ENCODE results near the gene GTPBP8. TPM values are rescaled to one million over a fixed set of nuclear protein-coding genes. Genes with fewer than 3 reads are reported as not detected.

The GTPBP8 gene
- total RNA-seq, 2 donors from 2014 or later = 16.4 to 25.0 TPM

DNA sequence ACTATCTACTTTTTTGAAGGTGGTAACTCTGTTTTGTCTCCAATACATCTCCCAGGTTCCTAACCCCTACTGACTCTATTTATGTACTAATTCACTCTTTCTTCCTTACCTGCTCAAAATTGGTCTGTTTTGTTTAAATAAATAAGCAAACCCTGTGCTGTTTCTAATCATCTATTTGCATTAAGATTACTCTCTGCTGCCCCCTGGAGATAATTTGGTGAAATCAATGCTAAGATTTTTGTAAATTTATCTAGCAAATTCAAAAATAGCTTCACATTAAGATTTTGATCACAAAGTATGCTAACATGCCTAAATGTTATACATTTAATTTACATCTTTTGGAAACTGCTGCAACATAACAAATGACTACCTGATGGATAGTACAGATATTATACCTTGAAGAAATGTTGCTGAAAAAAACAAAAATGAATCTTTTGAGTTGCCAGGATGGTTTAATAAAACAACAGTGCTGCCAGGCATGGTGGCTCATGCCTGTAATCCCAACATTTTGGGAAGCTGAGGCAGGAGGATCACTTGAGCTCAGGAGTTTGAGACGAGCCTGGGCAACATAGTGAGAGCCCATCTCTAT lies 11.4 kb upstream of the GTPBP8 start:
- DNase-seq (ENCODE audit: low spot score) = no peak
- Histone ChIP-seq H3K9me3 (no peaks in the 10 kb centered on the region), H3K4me3 (no peak overlapping the region), H3K27me3 (no peaks in the 10 kb centered on the region), H3K4me1 (no peaks in the 10 kb centered on the region), H3K27ac (no peak overlapping the region), H3K36me3 (no peaks in the 10 kb centered on the region)
- TF ChIP-seq, protein P1, sequence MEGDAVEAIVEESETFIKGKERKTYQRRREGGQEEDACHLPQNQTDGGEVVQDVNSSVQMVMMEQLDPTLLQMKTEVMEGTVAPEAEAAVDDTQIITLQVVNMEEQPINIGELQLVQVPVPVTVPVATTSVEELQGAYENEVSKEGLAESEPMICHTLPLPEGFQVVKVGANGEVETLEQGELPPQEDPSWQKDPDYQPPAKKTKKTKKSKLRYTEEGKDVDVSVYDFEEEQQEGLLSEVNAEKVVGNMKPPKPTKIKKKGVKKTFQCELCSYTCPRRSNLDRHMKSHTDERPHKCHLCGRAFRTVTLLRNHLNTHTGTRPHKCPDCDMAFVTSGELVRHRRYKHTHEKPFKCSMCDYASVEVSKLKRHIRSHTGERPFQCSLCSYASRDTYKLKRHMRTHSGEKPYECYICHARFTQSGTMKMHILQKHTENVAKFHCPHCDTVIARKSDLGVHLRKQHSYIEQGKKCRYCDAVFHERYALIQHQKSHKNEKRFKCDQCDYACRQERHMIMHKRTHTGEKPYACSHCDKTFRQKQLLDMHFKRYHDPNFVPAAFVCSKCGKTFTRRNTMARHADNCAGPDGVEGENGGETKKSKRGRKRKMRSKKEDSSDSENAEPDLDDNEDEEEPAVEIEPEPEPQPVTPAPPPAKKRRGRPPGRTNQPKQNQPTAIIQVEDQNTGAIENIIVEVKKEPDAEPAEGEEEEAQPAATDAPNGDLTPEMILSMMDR (IDR thresholded peaks at IDR 0.05) = peak; percentile 69 to 83

GRCh38 chr3:112980080-112980479 lies 10.7 kb upstream of the GTPBP8 start:
- H3K27me3 ChIP-seq = no peaks in the 10 kb centered on the region
- no peak overlapping the region for H3K27ac ChIP-seq
- H3K4me1 ChIP-seq = no peaks in the 10 kb centered on the region
- TF ChIP-seq, protein P1 (IDR thresholded peaks at IDR 0.05) = no peak
- H3K4me3 ChIP-seq = no peak overlapping the region
- H3K9me3 ChIP-seq = no peaks in the 10 kb centered on the region
- H3K36me3 ChIP-seq = no peaks in the 10 kb centered on the region
- DNase-seq (ENCODE audit: low spot score) = no peak

DNA sequence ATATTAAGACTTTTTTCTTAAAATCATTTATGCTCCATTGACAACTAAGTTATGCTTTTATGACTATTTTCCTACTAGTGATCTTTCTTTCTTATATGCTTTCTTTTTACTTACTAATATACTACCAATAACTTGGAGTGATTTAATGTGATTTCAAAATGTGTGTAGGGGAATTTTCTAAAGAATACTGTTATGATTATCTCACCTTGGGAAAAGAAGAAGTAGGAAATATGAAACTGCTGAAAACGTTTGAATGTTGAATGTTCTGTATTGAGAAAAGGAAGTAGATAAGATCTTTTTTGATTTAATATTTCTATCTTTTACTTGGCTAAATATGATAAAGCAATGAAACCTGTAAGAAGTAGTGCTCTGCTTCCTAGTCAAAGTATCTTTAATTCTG lies 8.1 kb upstream of the GTPBP8 start:
- Histone ChIP-seq H3K9me3 (no peaks in the 10 kb centered on the region), H3K27ac (no peak overlapping the region), H3K27me3 (no peaks in the 10 kb centered on the region), H3K4me1 (no peaks in the 10 kb centered on the region), H3K4me3 (no peak overlapping the region), H3K36me3 (no peaks in the 10 kb centered on the region)
- TF ChIP-seq, protein P1 (IDR thresholded peaks at IDR 0.05) = no peak
- DNase-seq (ENCODE audit: low spot score) = no peak

GRCh38 chr3:112984485-112984884 lies 6.3 kb upstream of the GTPBP8 start:
- no peak overlapping the region for H3K4me3 ChIP-seq
- no peak for DNase-seq (ENCODE audit: low spot score)
- TF ChIP-seq, protein P1 (IDR thresholded peaks at IDR 0.05) = no peak
- no peak overlapping the region for H3K27ac ChIP-seq
- H3K36me3 ChIP-seq = no peaks in the 10 kb centered on the region
- no peaks in the 10 kb centered on the region for H3K9me3 ChIP-seq
- no peaks in the 10 kb centered on the region for H3K27me3 ChIP-seq
- no peaks in the 10 kb centered on the region for H3K4me1 ChIP-seq

- DNase-seq (ENCODE audit: low spot score) = no peak
- Histone ChIP-seq H3K9me3 (no peaks in the 10 kb centered on the region), H3K4me3 (no peak overlapping the region), H3K27ac (no peak overlapping the region), H3K36me3 (no peaks in the 10 kb centered on the region), H3K27me3 (no peaks in the 10 kb centered on the region), H3K4me1 (peaks cover 0 to 11% of the 10 kb centered on the region in 2 donors)
- TF ChIP-seq, protein P1 (IDR thresholded peaks at IDR 0.05) = no peak
Measured at GRCh38 chr3:112987710-112988334, 3.0 kb upstream of the GTPBP8 start.

DNA sequence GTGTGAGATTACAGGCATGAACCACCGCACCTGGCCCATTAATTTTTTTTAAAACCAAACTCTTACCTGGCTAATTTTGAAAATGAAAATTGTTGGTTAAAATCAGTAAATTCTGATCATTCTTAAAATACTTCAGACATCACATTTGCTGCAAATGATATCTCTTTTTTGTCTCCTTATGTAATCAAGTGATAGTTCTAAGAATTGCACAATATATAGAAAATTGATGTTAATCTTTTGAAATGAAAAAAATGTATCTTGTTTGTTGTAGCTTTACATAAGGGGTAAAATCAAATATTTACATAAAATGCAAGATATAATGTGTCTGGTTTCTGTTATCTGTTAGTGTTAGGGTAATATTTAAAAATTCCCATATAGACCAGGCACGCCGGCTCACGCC lies 5.0 kb downstream of the GTPBP8 start:
- DNase-seq (ENCODE audit: low spot score) = no peak
- Histone ChIP-seq H3K27me3 (no peaks in the 10 kb centered on the region), H3K4me3 (no peak overlapping the region), H3K36me3 (peaks cover 19% of the 10 kb centered on the region), H3K9me3 (no peaks in the 10 kb centered on the region), H3K27ac (no peak overlapping the region), H3K4me1 (peaks cover 0 to 11% of the 10 kb centered on the region in 2 donors)
- TF ChIP-seq, protein P1 (IDR thresholded peaks at IDR 0.05) = no peak
